GM12892 (cell line): ENCODE results near the gene HS1BP3.

Source experiments
- DNase-seq: peaks from one replicate; pipeline ENCODE4 v3.0.0; 2011; ENCODE audit not compliant: insufficient read length
- FAIRE-seq: peaks from 2 replicates; lab custom pipeline; 2011; peaks lifted over from hg19 to GRCh38; lab: Jason Lieb, UNC
- POLR2A ChIP-seq: IDR thresholded peaks from 2 replicates; pipeline ENCODE4 v1.6.1; 2011; ENCODE audit warnings: low read depth, low read length, control low read depth
- POLR2AphosphoS5 ChIP-seq: IDR thresholded peaks from 2 replicates; pipeline ENCODE4 v1.6.1; 2011; ENCODE audit warnings: low read depth, low read length, control low read depth
- TAF1 ChIP-seq: IDR thresholded peaks from 2 replicates; pipeline ENCODE4 v1.6.1; 2011; ENCODE audit warnings: low read depth, mild to moderate bottlenecking, control low read depth, low read length, borderline replicate concordance

Gene HS1BP3

GRCh38 chr2:20571231-20571630 is 79.7 kb downstream of the HS1BP3 start:
- TF ChIP-seq POLR2AphosphoS5 (no peak), POLR2A (no peak)
- no peak for DNase-seq
- FAIRE-seq, result no peak

GRCh38 chr2:20570249-20570648 is 80.6 kb downstream of the HS1BP3 start:
- TF ChIP-seq POLR2A (no peak), TAF1 (no peak)
- DNase-seq (no peak), FAIRE-seq (no peak)

DNA sequence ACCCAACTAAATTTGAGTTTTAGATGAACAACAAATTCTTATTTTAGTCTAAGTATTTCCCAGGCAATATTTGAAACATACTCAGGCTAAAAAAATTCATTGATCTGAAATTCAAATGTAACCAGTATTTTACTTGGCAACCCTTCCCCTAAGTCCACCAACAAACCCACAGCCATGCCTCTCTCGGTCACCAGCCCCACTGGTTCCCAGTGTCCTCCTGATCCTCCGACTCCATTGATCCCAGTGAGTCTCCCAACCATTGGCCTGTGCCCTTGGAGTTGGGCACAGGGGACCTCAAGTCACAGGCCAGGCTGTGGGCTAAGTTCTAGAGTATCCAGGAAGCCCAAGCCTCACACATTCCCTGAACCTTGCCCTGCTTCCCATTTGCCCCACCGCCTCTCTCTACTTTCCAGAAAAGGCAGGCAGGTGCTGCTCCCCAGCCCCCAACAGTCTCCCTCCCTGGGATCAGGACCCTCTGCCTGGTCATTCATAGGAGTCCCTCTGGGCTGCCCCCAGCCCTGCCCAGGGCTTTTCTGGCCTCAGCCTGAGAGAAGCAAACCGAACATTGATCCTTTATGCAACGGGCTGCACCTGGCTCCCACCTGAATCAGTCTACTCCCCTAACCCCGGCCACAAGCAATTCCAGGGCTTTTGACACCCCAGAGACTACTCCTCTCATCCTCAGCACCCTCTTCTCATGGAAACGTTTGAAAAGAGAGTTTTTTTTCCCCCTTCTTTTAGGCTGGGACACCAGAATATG is 81.3 kb downstream of the HS1BP3 start:
- TF ChIP-seq POLR2A (no peak), TAF1 (no peak), POLR2AphosphoS5 (no peak)
- no peak for FAIRE-seq
- DNase-seq, result no peak

DNA sequence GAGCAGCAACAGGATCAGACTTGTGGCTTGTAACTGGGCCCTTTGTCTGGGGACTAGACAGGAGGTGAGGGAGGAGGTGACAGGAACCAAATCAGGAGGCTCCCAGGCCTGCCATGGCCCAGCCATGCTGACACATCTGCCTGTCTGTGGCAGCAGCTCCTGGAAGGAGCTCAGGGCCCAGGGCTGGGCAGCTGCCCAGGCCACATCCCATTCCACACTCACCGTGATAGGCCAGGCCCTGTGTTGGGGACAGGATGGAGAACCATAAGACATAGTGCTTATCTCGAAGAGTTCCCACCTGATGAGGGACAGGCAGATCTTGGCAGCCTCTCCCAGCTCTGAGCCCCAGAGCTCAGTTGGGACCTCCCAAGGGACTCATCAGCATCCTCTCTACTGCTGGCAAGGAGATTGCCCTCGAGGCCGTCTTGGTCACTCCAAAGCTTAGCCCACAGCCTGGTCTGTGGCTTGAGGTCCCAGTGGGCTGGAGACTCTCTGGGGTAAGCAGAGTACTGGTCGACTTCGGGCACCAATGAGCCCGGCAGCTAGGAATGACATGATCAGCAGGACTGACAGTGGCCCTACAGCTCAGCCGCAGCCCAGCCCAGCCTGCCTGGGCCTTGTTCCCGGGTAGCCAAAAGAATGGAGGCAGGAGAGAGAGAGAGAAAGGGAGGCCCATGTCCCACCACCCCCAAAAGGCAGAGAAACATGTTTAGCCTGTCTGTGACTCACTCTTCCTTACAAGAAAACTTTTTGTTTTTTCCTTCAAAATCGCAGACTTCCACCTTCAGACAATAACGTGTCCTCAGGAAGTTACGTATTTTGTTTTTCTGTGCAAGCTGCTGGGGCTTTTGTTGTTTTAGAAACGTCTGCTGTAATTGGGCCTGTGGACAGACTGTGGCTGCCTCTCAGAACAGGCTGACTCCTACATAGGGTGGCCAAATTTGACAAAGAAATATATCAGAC is 82.1 kb downstream of the HS1BP3 start:
- no peak for FAIRE-seq
- no peak for DNase-seq
- no peak for TF ChIP-seq POLR2A
- no peak for TF ChIP-seq POLR2AphosphoS5
- TF ChIP-seq TAF1, result no peak

- no peak for DNase-seq
Observed at GRCh38 chr2:20567926-20568179, 83.0 kb downstream of the HS1BP3 start.

More at GRCh38 chr2:20567926-20568179, 83.0 kb downstream of the HS1BP3 start:
- no peak for TF ChIP-seq POLR2AphosphoS5
- no peak for TF ChIP-seq POLR2A
- no peak for TF ChIP-seq TAF1
- no peak for FAIRE-seq
